Measurements from ENCODE around the gene PDILT. TPM values are rescaled to one million over a fixed set of nuclear protein-coding genes. Genes with fewer than 3 reads are reported as not detected.

The PDILT gene
- polyA plus RNA-seq, 4 donors: 0.09 TPM; not detected in 3

GRCh38 chr16:20372701-20373100 is 31.8 kb downstream of the PDILT start:
- no peak for DNase-seq (ENCODE audit: low read depth in 4 of 4, low spot score in 3 of 4)

- no peak for DNase-seq (ENCODE audit: low read depth in 4 of 4, low spot score in 3 of 4)
These were observed 35.0 kb downstream of the PDILT start for GRCh38 chr16:20369452-20370054.

- no peak for DNase-seq (ENCODE audit: low read depth in 4 of 4, low spot score in 3 of 4)
These were observed 40.5 kb downstream of the PDILT start for GRCh38 chr16:20364051-20364450.

GRCh38 chr16:20363191-20363590 is 41.3 kb downstream of the PDILT start:
- DNase-seq (ENCODE audit: low read depth in 4 of 4, low spot score in 3 of 4): no peak

GRCh38 chr16:20359997-20360396 is 44.5 kb downstream of the PDILT start:
- no peak for DNase-seq (ENCODE audit: low read depth in 4 of 4, low spot score in 3 of 4)

- DNase-seq (ENCODE audit: low read depth in 4 of 4, low spot score in 3 of 4): no peak
These were observed 49.3 kb downstream of the PDILT start for GRCh38 chr16:20355114-20355782.

- DNase-seq (ENCODE audit: low read depth in 4 of 4, low spot score in 3 of 4): no peak
These were observed 51.2 kb downstream of the PDILT start for GRCh38 chr16:20353379-20353778.

- no peak for DNase-seq (ENCODE audit: low read depth in 4 of 4, low spot score in 3 of 4)
These were observed 51.9 kb downstream of the PDILT start, which contains the start of gene UMOD for GRCh38 chr16:20352615-20353014. TSS of gene UMOD (minus strand) at chr16:20352715. CDS start at chr16:20350737, 1,978 bp downstream.

- no peak for DNase-seq (ENCODE audit: low read depth in 4 of 4, low spot score in 3 of 4)
These were observed 54.9 kb downstream of the PDILT start for GRCh38 chr16:20349615-20350014.

GRCh38 chr16:20348365-20349185 is 56.0 kb downstream of the PDILT start:
- no peak for DNase-seq (ENCODE audit: low read depth in 4 of 4, low spot score in 3 of 4)

- DNase-seq (ENCODE audit: low read depth in 4 of 4, low spot score in 3 of 4): no peak
These were observed 56.7 kb downstream of the PDILT start for GRCh38 chr16:20347666-20348364.

GRCh38 chr16:20344611-20345010 is 59.9 kb downstream of the PDILT start:
- no peak for DNase-seq (ENCODE audit: low read depth in 4 of 4, low spot score in 3 of 4)

GRCh38 chr16:20339744-20340143 is 64.8 kb downstream of the PDILT start:
- DNase-seq (ENCODE audit: low read depth in 4 of 4, low spot score in 3 of 4): no peak

GRCh38 chr16:20336955-20337354 is 67.6 kb downstream of the PDILT start:
- DNase-seq (ENCODE audit: low read depth in 4 of 4, low spot score in 3 of 4): no peak

GRCh38 chr16:20334396-20334795 is 70.1 kb downstream of the PDILT start:
- DNase-seq (ENCODE audit: low read depth in 4 of 4, low spot score in 3 of 4): no peak

GRCh38 chr16:20333120-20333519 is 71.4 kb downstream of the PDILT start:
- no peak for DNase-seq (ENCODE audit: low read depth in 4 of 4, low spot score in 3 of 4)

- no peak for DNase-seq (ENCODE audit: low read depth in 4 of 4, low spot score in 3 of 4)
These were observed 72.1 kb downstream of the PDILT start for GRCh38 chr16:20332411-20332810.

- DNase-seq (ENCODE audit: low read depth in 4 of 4, low spot score in 3 of 4): no peak
These were observed 72.9 kb downstream of the PDILT start for GRCh38 chr16:20331635-20332034.

GRCh38 chr16:20329392-20330138 is 75.0 kb downstream of the PDILT start:
- DNase-seq (ENCODE audit: low read depth in 4 of 4, low spot score in 3 of 4): no peak

- DNase-seq (ENCODE audit: low read depth in 4 of 4, low spot score in 3 of 4): no peak
These were observed 77.0 kb downstream of the PDILT start, which contains the start of gene GP2 for GRCh38 chr16:20327444-20328041. TSS of gene GP2 (minus strand) at chr16:20327513. CDS start at chr16:20326431, 1,082 bp downstream.
